SU-DHL-6 (cell line): ENCODE results near the gene MGMT.

Experiments used
- H2AFZ ChIP-seq: fragments of 200-600 bp; sonication (generic); 2 replicates; pipeline ENCODE4 v1.6.1; 2014; ENCODE audit warnings: low read depth, mild to moderate bottlenecking, moderate library complexity, mixed read lengths, antibody characterized with exemption, low read length; ENCODE audit not compliant: severe bottlenecking
- H3F3A ChIP-seq: fragments of 200-600 bp; shearing (Covaris generic); 2 replicates; pipeline ENCODE4 v1.6.0; 2016; ENCODE audit warnings: antibody characterized with exemption, mild to moderate bottlenecking; ENCODE audit not compliant: insufficient read depth
- H3K27ac ChIP-seq: fragments of 200-600 bp; sonication (generic); 2 replicates; pipeline ENCODE4 v1.5.1; 2016; ENCODE audit warnings: low read depth, mild to moderate bottlenecking, low read length, moderate library complexity, mixed read lengths
- H3K27me3 ChIP-seq: fragments of 200-600 bp; sonication (generic), shearing (Covaris generic); 2 replicates; pipeline ENCODE4 v1.6.0; 2014; ENCODE audit warnings: mild to moderate bottlenecking, low read length
- H3K36me3 ChIP-seq: fragments of 200-600 bp; sonication (generic); 2 replicates; pipeline ENCODE4 v1.6.1; 2014; ENCODE audit warnings: mild to moderate bottlenecking, low read length, mixed read lengths
- H3K4me2 ChIP-seq: fragments of 300-600, 200-600 bp; shearing (Covaris generic), sonication (generic); 2 replicates; pipeline ENCODE4 v1.6.0; 2014; ENCODE audit warnings: low read length, low read depth, mild to moderate bottlenecking; ENCODE audit not compliant: poor library complexity, severe bottlenecking
- H3K4me3 ChIP-seq: fragments of 200-600 bp; sonication (generic); 2 replicates; pipeline ENCODE4 v1.5.1; 2014; ENCODE audit warnings: antibody characterized with exemption, low read length, mild to moderate bottlenecking, mixed read lengths; ENCODE audit not compliant: insufficient read depth, poor library complexity, severe bottlenecking
- H3K79me2 ChIP-seq: fragments of 200-600 bp; sonication (generic); 2 replicates; pipeline ENCODE4 v1.6.1; 2014; ENCODE audit warnings: mild to moderate bottlenecking, low read length, moderate library complexity; ENCODE audit not compliant: insufficient read depth
- H3K9ac ChIP-seq: fragments of 200-600 bp; sonication (generic); 2 replicates; pipeline ENCODE4 v1.7.0; 2014; ENCODE audit warnings: mild to moderate bottlenecking, low read length
- H3K9me2 ChIP-seq: fragments of 200-600 bp; sonication (generic); replicated peaks from 2 replicates; pipeline ENCODE4 v1.6.1; 2014; ENCODE audit warnings: low read length; ENCODE audit not compliant: insufficient read depth
- H3K9me3 ChIP-seq: fragments of 200-600 bp; sonication (generic); 2 replicates; pipeline ENCODE4 v1.6.1; 2014; ENCODE audit warnings: low read length, mixed read lengths; ENCODE audit not compliant: insufficient read depth
- H4K20me1 ChIP-seq: fragments of 200-600 bp; sonication (generic); 2 replicates; pipeline ENCODE4 v1.6.1; 2014; ENCODE audit warnings: low read depth, mild to moderate bottlenecking, antibody characterized with exemption, low read length, moderate library complexity, mixed read lengths
- EZH2phosphoT487 ChIP-seq: fragments of 200-600 bp; sonication (generic), shearing (Covaris generic); conservative IDR thresholded peaks from 2 replicates; pipeline ENCODE4 v1.6.1; 2018; ENCODE audit warnings: mild to moderate bottlenecking, antibody characterized with exemption, low read length, moderate library complexity, mixed read lengths
- TF ChIP-seq, protein P1 (sequence below): fragments of 200-600 bp; sonication (generic); IDR thresholded peaks from one replicate; pipeline ENCODE4 v1.5.1; 2017; ENCODE audit warnings: antibody characterized with exemption, mild to moderate bottlenecking, low read length, moderate library complexity; ENCODE audit not compliant: insufficient read depth, poor library complexity, severe bottlenecking

Gene MGMT

DNA sequence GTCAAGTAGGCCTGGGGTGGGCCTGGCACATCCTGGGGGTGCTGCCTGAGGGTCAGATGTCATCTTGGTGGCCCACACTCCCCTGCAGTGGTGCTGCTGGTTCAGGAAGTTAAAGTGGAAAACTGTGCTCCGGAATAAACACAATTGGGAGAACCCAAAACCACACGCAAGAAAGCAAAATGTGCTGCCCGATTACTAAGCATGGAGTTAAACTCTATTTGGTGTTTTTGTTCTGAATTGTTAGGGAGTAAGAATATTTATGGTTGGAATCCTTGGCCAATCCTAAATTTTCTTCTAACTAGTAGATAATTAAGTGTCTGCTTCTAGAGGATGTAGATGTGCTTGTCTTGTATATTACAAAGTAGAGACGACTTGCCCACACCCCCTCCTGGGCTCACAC, 131.4 kb downstream of the MGMT start:
- no peak overlapping the region for H3K27ac ChIP-seq
- H3K9ac ChIP-seq, result no peak overlapping the region
- no peak overlapping the region for H3K4me3 ChIP-seq
- H3F3A ChIP-seq, result no peaks in the 10 kb centered on the region
- no peaks in the 10 kb centered on the region for H3K9me3 ChIP-seq
- H2AFZ ChIP-seq, result no peak overlapping the region
- H4K20me1 ChIP-seq, result no peaks in the 10 kb centered on the region
- H3K9me2 ChIP-seq, result no peaks in the 10 kb centered on the region
- H3K27me3 ChIP-seq, result no peaks in the 10 kb centered on the region
- H3K4me2 ChIP-seq, result no peak overlapping the region
- H3K36me3 ChIP-seq, result no peaks in the 10 kb centered on the region
- H3K79me2 ChIP-seq, result no peaks in the 10 kb centered on the region
- TF ChIP-seq, protein P1, sequence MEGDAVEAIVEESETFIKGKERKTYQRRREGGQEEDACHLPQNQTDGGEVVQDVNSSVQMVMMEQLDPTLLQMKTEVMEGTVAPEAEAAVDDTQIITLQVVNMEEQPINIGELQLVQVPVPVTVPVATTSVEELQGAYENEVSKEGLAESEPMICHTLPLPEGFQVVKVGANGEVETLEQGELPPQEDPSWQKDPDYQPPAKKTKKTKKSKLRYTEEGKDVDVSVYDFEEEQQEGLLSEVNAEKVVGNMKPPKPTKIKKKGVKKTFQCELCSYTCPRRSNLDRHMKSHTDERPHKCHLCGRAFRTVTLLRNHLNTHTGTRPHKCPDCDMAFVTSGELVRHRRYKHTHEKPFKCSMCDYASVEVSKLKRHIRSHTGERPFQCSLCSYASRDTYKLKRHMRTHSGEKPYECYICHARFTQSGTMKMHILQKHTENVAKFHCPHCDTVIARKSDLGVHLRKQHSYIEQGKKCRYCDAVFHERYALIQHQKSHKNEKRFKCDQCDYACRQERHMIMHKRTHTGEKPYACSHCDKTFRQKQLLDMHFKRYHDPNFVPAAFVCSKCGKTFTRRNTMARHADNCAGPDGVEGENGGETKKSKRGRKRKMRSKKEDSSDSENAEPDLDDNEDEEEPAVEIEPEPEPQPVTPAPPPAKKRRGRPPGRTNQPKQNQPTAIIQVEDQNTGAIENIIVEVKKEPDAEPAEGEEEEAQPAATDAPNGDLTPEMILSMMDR, result no peak
- no peak for TF ChIP-seq EZH2phosphoT487

DNA sequence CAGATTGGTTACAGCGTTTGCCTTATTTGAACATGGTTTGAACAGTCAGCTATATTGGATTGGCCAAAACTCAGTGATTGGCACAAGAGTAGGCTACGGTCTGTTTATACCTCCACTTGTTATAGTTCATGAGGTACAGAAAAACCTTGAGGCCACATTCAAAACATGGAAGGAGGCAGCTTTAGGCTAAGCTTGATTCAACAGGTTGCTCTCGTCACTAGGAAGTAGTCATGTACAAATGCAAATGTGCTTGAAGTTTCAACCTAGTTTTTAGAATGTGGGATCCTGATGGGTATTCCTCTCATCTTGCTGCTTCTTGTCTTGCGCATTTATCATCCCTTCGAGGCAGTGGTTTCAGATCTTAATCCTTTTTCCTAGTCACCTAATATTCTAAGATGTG, 132.1 kb downstream of the MGMT start:
- H3K4me2 ChIP-seq, result no peak overlapping the region

DNA sequence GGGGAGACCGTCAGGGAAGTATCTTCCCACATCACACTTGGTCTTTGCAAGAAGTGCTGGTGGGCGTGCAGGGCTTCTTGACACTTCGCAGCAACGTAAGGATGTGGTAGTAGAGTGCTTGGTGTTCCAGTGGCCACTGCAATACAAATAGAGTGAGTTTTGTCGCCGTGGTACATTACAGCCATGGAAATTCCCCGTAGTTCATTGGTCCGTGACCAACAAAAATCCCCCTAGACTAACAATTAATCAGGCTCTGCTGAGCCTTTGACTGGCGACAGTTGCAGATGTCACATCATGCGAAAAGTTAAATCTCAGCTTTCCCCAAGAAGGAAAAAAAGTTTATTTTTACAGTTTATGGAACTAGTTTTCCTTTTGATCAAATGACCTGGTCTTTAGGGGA, 134.7 kb downstream of the MGMT start:
- Histone ChIP-seq H3K9me2 (no peaks in the 10 kb centered on the region), H3K9ac (no peak overlapping the region), H3K9me3 (no peaks in the 10 kb centered on the region), H3K4me2 (no peak overlapping the region), H3F3A (no peaks in the 10 kb centered on the region), H3K27ac (no peak overlapping the region), H3K79me2 (no peaks in the 10 kb centered on the region), H3K36me3 (no peaks in the 10 kb centered on the region), H3K4me3 (no peak overlapping the region), H3K27me3 (no peaks in the 10 kb centered on the region), H2AFZ (no peak overlapping the region), H4K20me1 (no peaks in the 10 kb centered on the region)
- no peak for TF ChIP-seq EZH2phosphoT487
- TF ChIP-seq, protein P1, result no peak

More for the DNA sequence above, 132.1 kb downstream of the MGMT start:
- Histone ChIP-seq H3K4me3 (no peak overlapping the region), H2AFZ (no peak overlapping the region), H3K79me2 (no peaks in the 10 kb centered on the region), H3K9me3 (no peaks in the 10 kb centered on the region), H3K27ac (no peak overlapping the region), H3K36me3 (no peaks in the 10 kb centered on the region), H3K9me2 (no peaks in the 10 kb centered on the region), H3K9ac (no peak overlapping the region), H4K20me1 (no peaks in the 10 kb centered on the region), H3K27me3 (no peaks in the 10 kb centered on the region), H3F3A (no peaks in the 10 kb centered on the region)
- no peak for TF ChIP-seq EZH2phosphoT487
- TF ChIP-seq, protein P1, result no peak
